ENCODE results near the gene PDP2.

The PDP2 gene

GRCh38 chr16:66913711-66914110 lies 33.4 kb downstream of the PDP2 start:
- no peaks in the 10 kb centered on the region for H4K20me1 ChIP-seq (ENCODE audit: insufficient read depth)
- no peaks in the 10 kb centered on the region for H3K36me3 ChIP-seq (ENCODE audit: insufficient read depth)
- H3K4me3 ChIP-seq (IDR thresholded peaks at IDR 0.05; ENCODE audit: insufficient read depth, low read depth, low read length), result no peak overlapping the region
- no peaks in the 10 kb centered on the region for H3K4me1 ChIP-seq (ENCODE audit: low read depth, poor library complexity, severe bottlenecking)
- H2AFZ ChIP-seq (ENCODE audit: low read depth), result no peak overlapping the region
- H3K27me3 ChIP-seq (ENCODE audit: insufficient read depth, low read depth), result peaks cover 7% of the 10 kb centered on the region; the same call in 1 of the 2 replicates
- H3K4me2 ChIP-seq, result no peak overlapping the region
- no peak overlapping the region for H3K9ac ChIP-seq
- no peaks in the 10 kb centered on the region for H3K79me2 ChIP-seq (ENCODE audit: insufficient read depth, low read depth)
- no peak overlapping the region for H3K27ac ChIP-seq
- TF ChIP-seq CTCF (conservative IDR thresholded peaks at IDR 0.05; ENCODE audit: low read depth, low read length), result no peak

GRCh38 chr16:66914541-66914940 lies 34.2 kb downstream of the PDP2 start:
- Histone ChIP-seq H3K4me1 (ENCODE audit: low read depth, poor library complexity, severe bottlenecking) (no peaks in the 10 kb centered on the region), H3K27me3 (ENCODE audit: insufficient read depth, low read depth) (peaks cover 7% of the 10 kb centered on the region; the same call in 1 of the 2 replicates), H3K27ac (no peak overlapping the region), H3K79me2 (ENCODE audit: insufficient read depth, low read depth) (no peaks in the 10 kb centered on the region), H3K4me3 (IDR thresholded peaks at IDR 0.05; ENCODE audit: insufficient read depth, low read depth, low read length) (no peak overlapping the region), H3K4me2 (no peak overlapping the region), H3K9ac (no peak overlapping the region), H4K20me1 (ENCODE audit: insufficient read depth) (no peaks in the 10 kb centered on the region), H2AFZ (ENCODE audit: low read depth) (no peak overlapping the region), H3K36me3 (ENCODE audit: insufficient read depth) (no peaks in the 10 kb centered on the region)
- no peak for TF ChIP-seq CTCF (conservative IDR thresholded peaks at IDR 0.05; ENCODE audit: low read depth, low read length)

- no peaks in the 10 kb centered on the region for H3K36me3 ChIP-seq (ENCODE audit: insufficient read depth)
- H3K27me3 ChIP-seq (ENCODE audit: insufficient read depth, low read depth), result peaks cover 7% of the 10 kb centered on the region; the same call in 1 of the 2 replicates
- no peak overlapping the region for H3K9ac ChIP-seq
- H3K79me2 ChIP-seq (ENCODE audit: insufficient read depth, low read depth), result no peaks in the 10 kb centered on the region
- no peaks in the 10 kb centered on the region for H4K20me1 ChIP-seq (ENCODE audit: insufficient read depth)
- H2AFZ ChIP-seq (ENCODE audit: low read depth), result no peak overlapping the region
- no peaks in the 10 kb centered on the region for H3K4me1 ChIP-seq (ENCODE audit: low read depth, poor library complexity, severe bottlenecking)
- H3K4me3 ChIP-seq (IDR thresholded peaks at IDR 0.05; ENCODE audit: insufficient read depth, low read depth, low read length), result no peak overlapping the region
- TF ChIP-seq CTCF (conservative IDR thresholded peaks at IDR 0.05; ENCODE audit: low read depth, low read length), result no peak
- H3K27ac ChIP-seq, result no peak overlapping the region
- no peak overlapping the region for H3K4me2 ChIP-seq
These were observed 34.7 kb downstream of the PDP2 start for GRCh38 chr16:66915041-66915440.

GRCh38 chr16:66916518-66916917 lies 36.2 kb downstream of the PDP2 start:
- Histone ChIP-seq H4K20me1 (ENCODE audit: insufficient read depth) (no peaks in the 10 kb centered on the region), H3K4me3 (IDR thresholded peaks at IDR 0.05; ENCODE audit: insufficient read depth, low read depth, low read length) (no peak overlapping the region), H2AFZ (ENCODE audit: low read depth) (no peak overlapping the region), H3K4me1 (ENCODE audit: low read depth, poor library complexity, severe bottlenecking) (no peaks in the 10 kb centered on the region), H3K79me2 (ENCODE audit: insufficient read depth, low read depth) (no peaks in the 10 kb centered on the region), H3K27ac (no peak overlapping the region), H3K27me3 (ENCODE audit: insufficient read depth, low read depth) (peaks cover 7% of the 10 kb centered on the region; the same call in 1 of the 2 replicates), H3K36me3 (ENCODE audit: insufficient read depth) (no peaks in the 10 kb centered on the region), H3K9ac (no peak overlapping the region), H3K4me2 (no peak overlapping the region)
- TF ChIP-seq CTCF (conservative IDR thresholded peaks at IDR 0.05; ENCODE audit: low read depth, low read length), result no peak
